ENCODE data around the gene PTPRM. TPM values are rescaled to one million over a fixed set of nuclear protein-coding genes. Genes with fewer than 3 reads are reported as not detected.

The PTPRM gene
- total and polyA plus RNA-seq, 2 donors (not counting 3 experiments of a cell fraction or from before 2014, with no cell fraction given), result 37.4 to 43.7 TPM

DNA sequence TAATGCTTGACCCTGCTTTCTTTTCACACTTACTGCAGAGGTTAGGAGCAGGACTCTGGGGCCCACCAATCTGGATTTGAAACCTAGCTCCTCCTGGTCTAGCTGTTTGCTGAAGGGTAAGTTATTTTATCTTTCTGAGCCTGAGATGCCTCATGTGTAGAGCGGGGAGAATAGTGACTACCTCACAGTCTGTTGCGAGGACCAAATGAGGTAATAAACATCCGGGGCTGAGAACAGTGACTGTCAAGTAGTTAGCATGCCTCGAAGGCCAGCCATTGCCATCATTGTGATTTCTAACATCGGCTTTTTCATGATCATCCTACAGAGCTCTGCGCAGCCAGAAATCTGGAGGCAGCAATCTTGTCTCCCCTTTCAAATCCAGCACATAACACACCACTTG, 32.9 kb downstream of the PTPRM start:
- FAIRE-seq (no peak), DNase-seq (ENCODE audit: low read depth, low spot score) (no peak)
- ChIA-PET POLR2A (no interaction called here), CTCF (interaction anchor here (1.4 to 2.2 kb wide), 2 partner anchors 33 to 327 kb away, joined by 3 to 9 read pairs; partner anchors contain the start of gene PTPRM)
- intact Hi-C loops (cut with micrococcal nuclease) (no loop called here), dilution Hi-C loops (cut with MboI; ENCODE audit: extremely low pct_ligation_motif_present, low sequenced_read_pairs) (no loop called here)
- Histone ChIP-seq H3K79me2 (ENCODE audit: control insufficient read depth, insufficient read depth, low read length) (no peaks in the 10 kb centered on the region), H3K4me2 (ENCODE audit: insufficient read depth, low read length) (no peak overlapping the region), H3K9me1 (replicated peaks; ENCODE audit: control insufficient read depth, extremely low read depth, insufficient read depth, low read length) (no peaks in the 10 kb centered on the region), H3K27ac (ENCODE audit: insufficient read depth, low read depth, low read length) (no peak overlapping the region), H3K9ac (replicated peaks; ENCODE audit: extremely low read depth, insufficient read depth, low read length) (no peak overlapping the region), H4K20me1 (replicated peaks; ENCODE audit: control insufficient read depth, extremely low read depth, insufficient read depth, low read length) (no peaks in the 10 kb centered on the region), H3K36me3 (ENCODE audit: control insufficient read depth in 2 of 2, extremely low read depth in 1 of 2, insufficient read depth in 2 of 2, low read length in 2 of 2) (no peaks in the 10 kb centered on the region), H3K4me1 (ENCODE audit: control insufficient read depth, extremely low read depth, insufficient read depth, low read length) (no peaks in the 10 kb centered on the region), H3K4me3 (replicated peaks in 1 of 3; ENCODE audit: insufficient read depth in 1 of 3, low read depth in 1 of 3, low read length in 3 of 3) (no peak overlapping the region), H3K27me3 (ENCODE audit: control insufficient read depth in 2 of 2, insufficient read depth in 2 of 2, low read length in 2 of 2) (no peaks in the 10 kb centered on the region), H2AFZ (ENCODE audit: low read depth, low read length) (no peak overlapping the region), H3K9me3 (replicated peaks; ENCODE audit: control insufficient read depth, insufficient read depth, low read length) (no peaks in the 10 kb centered on the region)
- BruUV-seq (replicated peaks), result no TSS peak
- TF ChIP-seq POLR2AphosphoS5 (IDR thresholded peaks at IDR 0.05; ENCODE audit: insufficient read depth, low read depth, low read length), result no peak

- no peaks in the 10 kb centered on the region for H3K9me1 ChIP-seq (replicated peaks; ENCODE audit: control insufficient read depth, extremely low read depth, insufficient read depth, low read length)
- no peak overlapping the region for H3K4me3 ChIP-seq (replicated peaks in 1 of 3; ENCODE audit: insufficient read depth in 1 of 3, low read depth in 1 of 3, low read length in 3 of 3)
- CTCF ChIA-PET, result interaction anchor here (1.0 to 2.2 kb wide), 3 partner anchors 34 to 328 kb away, joined by 4 to 9 read pairs (median 7); partner anchors contain the start of gene PTPRM
- H3K9me3 ChIP-seq (replicated peaks; ENCODE audit: control insufficient read depth, insufficient read depth, low read length), result no peaks in the 10 kb centered on the region
- H3K36me3 ChIP-seq (ENCODE audit: control insufficient read depth in 2 of 2, extremely low read depth in 1 of 2, insufficient read depth in 2 of 2, low read length in 2 of 2), result no peaks in the 10 kb centered on the region
- H3K4me1 ChIP-seq (ENCODE audit: control insufficient read depth, extremely low read depth, insufficient read depth, low read length), result no peaks in the 10 kb centered on the region
- DNase-seq (ENCODE audit: low read depth, low spot score) (no peak), FAIRE-seq (no peak)
- H3K27ac ChIP-seq (ENCODE audit: insufficient read depth, low read depth, low read length), result no peak overlapping the region
- H2AFZ ChIP-seq (ENCODE audit: low read depth, low read length), result no peak overlapping the region
- no peaks in the 10 kb centered on the region for H3K27me3 ChIP-seq (ENCODE audit: control insufficient read depth in 2 of 2, insufficient read depth in 2 of 2, low read length in 2 of 2)
- POLR2A ChIA-PET, result no interaction called here
- H3K79me2 ChIP-seq (ENCODE audit: control insufficient read depth, insufficient read depth, low read length), result no peaks in the 10 kb centered on the region
- H3K4me2 ChIP-seq (ENCODE audit: insufficient read depth, low read length), result no peak overlapping the region
- intact Hi-C loops (cut with micrococcal nuclease), result no loop called here
- dilution Hi-C loops (cut with MboI; ENCODE audit: extremely low pct_ligation_motif_present, low sequenced_read_pairs), result no loop called here
- TF ChIP-seq POLR2AphosphoS5 (IDR thresholded peaks at IDR 0.05; ENCODE audit: insufficient read depth, low read depth, low read length), result no peak
- no peak for TF ChIP-seq CTCF (IDR thresholded peaks at IDR 0.05; ENCODE audit: extremely low read depth in 1 of 2, insufficient read depth in 1 of 2, low read depth in 1 of 2, low read length in 2 of 2)
- TF ChIP-seq EZH2 (IDR thresholded peaks at IDR 0.05; ENCODE audit: borderline replicate concordance, low read depth, low read length, severe bottlenecking), result no peak
- TF ChIP-seq POLR2A (IDR thresholded peaks at IDR 0.05; ENCODE audit: low read depth, low read length), result no peak
- TF ChIP-seq JUN (IDR thresholded peaks at IDR 0.05; ENCODE audit: borderline replicate concordance, insufficient read depth, insufficient read length, low read depth), result no peak
- no peak for TF ChIP-seq FOS (IDR thresholded peaks at IDR 0.05; ENCODE audit: borderline replicate concordance, insufficient read depth, low read length)
- TF ChIP-seq MYC (IDR thresholded peaks at IDR 0.05; ENCODE audit: low read depth, low read length), result no peak
- no peak for TF ChIP-seq GATA2 (IDR thresholded peaks at IDR 0.05; ENCODE audit: insufficient read depth, insufficient read length, low read depth, low read length)
- no peak for TF ChIP-seq MAX (IDR thresholded peaks at IDR 0.05; ENCODE audit: insufficient read depth, insufficient read length)
- no peaks in the 10 kb centered on the region for H4K20me1 ChIP-seq (replicated peaks; ENCODE audit: control insufficient read depth, extremely low read depth, insufficient read depth, low read length)
- H3K9ac ChIP-seq (replicated peaks; ENCODE audit: extremely low read depth, insufficient read depth, low read length), result no peak overlapping the region
- BruUV-seq (replicated peaks), result no TSS peak
Observed at GRCh38 chr18:7600528-7601245, 33.6 kb downstream of the PTPRM start.

Data from endothelial cell of umbilical vein (primary cell).